ENCODE results near the gene NT5M.

DNA sequence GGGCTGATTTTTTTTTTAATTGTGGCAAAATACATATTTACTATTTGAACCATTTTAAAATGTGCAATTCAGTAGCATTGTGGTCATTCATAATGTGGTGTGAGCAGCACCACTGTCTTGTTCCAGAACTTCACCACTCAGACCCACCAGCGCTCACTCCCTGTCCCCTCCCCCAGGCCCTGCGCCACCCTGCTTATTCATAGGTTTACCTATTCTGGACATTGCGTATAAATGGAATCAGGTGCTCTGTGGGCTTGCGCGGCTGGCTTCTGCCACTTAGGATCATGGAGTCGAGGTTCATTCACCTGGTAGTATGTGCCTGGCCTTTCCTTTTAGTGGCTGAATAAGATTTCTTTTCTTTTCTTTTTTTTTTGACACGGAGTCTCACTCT lies 59.4 kb downstream of the NT5M start:
- no peak for TF ChIP-seq EZH2 (IDR thresholded peaks at IDR 0.05)
- no peak for TF ChIP-seq POLR2AphosphoS5 (IDR thresholded peaks at IDR 0.05; ENCODE audit: borderline replicate concordance, low read depth, low read length)
- TF ChIP-seq FOXP2 (optimal IDR thresholded peaks at IDR 0.05; ENCODE audit: control extremely low read depth, extremely low read length, insufficient read depth) = no peak
